Ascending aorta (tissue), 2 donors: ENCODE data around the gene TUBG1. TPM values are rescaled to one million over a fixed set of nuclear protein-coding genes. Genes with fewer than 3 reads are reported as not detected.

ENCODE experiments used
- DNase-seq, 2 donors: peaks; one replicate each; pipeline ENCODE4 v3.0.0-alpha.2; 2019; ENCODE audit warnings: low spot score in 2 of 2
- H3K27ac ChIP-seq, 2 donors: fragments of 200-600 bp; sonication (generic); one replicate each; pipeline ENCODE4 v1.5.1; 2016 to 2017; ENCODE audit warnings: mild to moderate bottlenecking in 1 of 2
- H3K27me3 ChIP-seq: fragments of 200-600 bp; sonication (generic); one replicate; pipeline ENCODE4 v1.5.1; 2017
- H3K36me3 ChIP-seq, 2 donors: fragments of 200-600 bp; sonication (generic); one replicate each; pipeline ENCODE4 v1.5.1; 2016
- H3K4me1 ChIP-seq, 2 donors: fragments of 200-600 bp; sonication (generic); one replicate each; pipeline ENCODE4 v1.5.1; 2016 to 2017; ENCODE audit warnings: mild to moderate bottlenecking in 1 of 2
- H3K4me3 ChIP-seq, 2 donors: fragments of 200-600 bp; sonication (generic); one replicate each; pipeline ENCODE4 v1.5.1; 2016 to 2017; ENCODE audit warnings: mild to moderate bottlenecking in 1 of 2
- H3K9me3 ChIP-seq, 2 donors: fragments of 200-600 bp; sonication (generic); one replicate each; pipeline ENCODE4 v1.5.1; 2016
- intact Hi-C: fragments of 100-400 bp; cut with DNase I; formaldehyde crosslinking; loops from one replicate; pipeline ENCODE4 v1.15.1; 2023
- total RNA-seq: library from RNA; depleted of rRNA; stranded (reverse); fragments of >200 nt; gene quantifications from one replicate; pipeline ENCODE4 v1.1.0, GENCODE V29; 2016
- TF ChIP-seq, protein P1 (sequence below), 3 experiments: fragments of 200-600 bp in 2 of 3; fragments of 450-650 bp in 1 of 3; sonication (generic) in 2 of 3; IDR thresholded peaks; one replicate each; pipeline ENCODE4 v1.5.1; 2016 to 2019; ENCODE audit warnings: antibody characterized with exemption in 3 of 3, mild to moderate bottlenecking in 1 of 3, moderate library complexity in 1 of 3

TUBG1 gene
- total RNA-seq, 1 donor from 2014 or later, result 10.5 TPM

DNA sequence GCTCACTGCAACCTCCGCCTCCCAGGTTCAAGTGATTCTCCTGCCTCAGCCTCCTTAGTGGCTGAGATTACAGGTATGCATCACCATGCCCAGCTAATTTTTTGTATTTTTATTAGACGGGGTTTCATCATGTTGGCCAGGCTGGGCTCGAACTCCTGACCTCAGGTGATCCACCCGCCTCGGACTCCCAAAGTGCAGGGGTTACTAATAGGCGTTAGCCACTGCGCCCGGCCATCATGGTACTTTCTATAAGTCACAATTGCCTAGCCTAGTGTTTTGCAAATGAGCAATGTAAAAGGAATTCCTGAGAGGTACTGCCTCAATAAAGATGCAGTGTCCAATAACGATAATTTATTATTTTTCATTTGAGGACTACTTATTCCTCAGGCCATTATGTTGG, 18.1 kb upstream of the TUBG1 start:
- Histone ChIP-seq H3K36me3 (peaks cover 53 to 56% of the 10 kb centered on the region in 2 donors), H3K4me1 (no peaks in the 10 kb centered on the region), H3K4me3 (no peak overlapping the region), H3K27ac (no peak overlapping the region), H3K27me3 (no peaks in the 10 kb centered on the region), H3K9me3 (no peaks in the 10 kb centered on the region)
- no peak for DNase-seq
- intact Hi-C loops, result no loop called here
- TF ChIP-seq, protein P1, sequence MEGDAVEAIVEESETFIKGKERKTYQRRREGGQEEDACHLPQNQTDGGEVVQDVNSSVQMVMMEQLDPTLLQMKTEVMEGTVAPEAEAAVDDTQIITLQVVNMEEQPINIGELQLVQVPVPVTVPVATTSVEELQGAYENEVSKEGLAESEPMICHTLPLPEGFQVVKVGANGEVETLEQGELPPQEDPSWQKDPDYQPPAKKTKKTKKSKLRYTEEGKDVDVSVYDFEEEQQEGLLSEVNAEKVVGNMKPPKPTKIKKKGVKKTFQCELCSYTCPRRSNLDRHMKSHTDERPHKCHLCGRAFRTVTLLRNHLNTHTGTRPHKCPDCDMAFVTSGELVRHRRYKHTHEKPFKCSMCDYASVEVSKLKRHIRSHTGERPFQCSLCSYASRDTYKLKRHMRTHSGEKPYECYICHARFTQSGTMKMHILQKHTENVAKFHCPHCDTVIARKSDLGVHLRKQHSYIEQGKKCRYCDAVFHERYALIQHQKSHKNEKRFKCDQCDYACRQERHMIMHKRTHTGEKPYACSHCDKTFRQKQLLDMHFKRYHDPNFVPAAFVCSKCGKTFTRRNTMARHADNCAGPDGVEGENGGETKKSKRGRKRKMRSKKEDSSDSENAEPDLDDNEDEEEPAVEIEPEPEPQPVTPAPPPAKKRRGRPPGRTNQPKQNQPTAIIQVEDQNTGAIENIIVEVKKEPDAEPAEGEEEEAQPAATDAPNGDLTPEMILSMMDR (IDR thresholded peaks at IDR 0.05), result no peak

DNA sequence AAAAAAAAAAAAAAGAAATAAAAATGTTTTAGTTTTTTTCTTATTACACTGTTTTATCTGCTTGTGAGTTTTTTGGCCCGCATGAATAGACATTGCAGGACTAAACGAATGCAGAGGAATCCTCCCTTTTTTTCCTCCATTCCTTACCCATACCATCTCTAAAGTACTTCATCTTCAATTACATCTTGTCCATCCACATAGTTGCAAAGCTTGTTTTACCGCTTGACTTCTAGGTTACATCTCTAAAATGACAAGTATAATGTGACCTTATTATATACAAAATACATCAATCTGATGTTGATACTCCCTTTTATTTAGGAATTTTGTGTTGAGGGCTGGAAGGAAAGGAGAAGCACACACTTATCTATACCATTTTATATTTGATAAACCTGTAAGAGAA, 13.1 kb upstream of the TUBG1 start:
- H3K4me3 ChIP-seq, result no peak overlapping the region
- H3K27ac ChIP-seq, result no peak overlapping the region
- intact Hi-C loops, result no loop called here
- no peaks in the 10 kb centered on the region for H3K9me3 ChIP-seq
- H3K4me1 ChIP-seq, result peaks cover 0 to 5% of the 10 kb centered on the region in 2 donors
- TF ChIP-seq, protein P1 (IDR thresholded peaks at IDR 0.05), result no peak
- no peak for DNase-seq
- H3K36me3 ChIP-seq, result peaks cover 9 to 13% of the 10 kb centered on the region in 2 donors
- no peaks in the 10 kb centered on the region for H3K27me3 ChIP-seq

DNA sequence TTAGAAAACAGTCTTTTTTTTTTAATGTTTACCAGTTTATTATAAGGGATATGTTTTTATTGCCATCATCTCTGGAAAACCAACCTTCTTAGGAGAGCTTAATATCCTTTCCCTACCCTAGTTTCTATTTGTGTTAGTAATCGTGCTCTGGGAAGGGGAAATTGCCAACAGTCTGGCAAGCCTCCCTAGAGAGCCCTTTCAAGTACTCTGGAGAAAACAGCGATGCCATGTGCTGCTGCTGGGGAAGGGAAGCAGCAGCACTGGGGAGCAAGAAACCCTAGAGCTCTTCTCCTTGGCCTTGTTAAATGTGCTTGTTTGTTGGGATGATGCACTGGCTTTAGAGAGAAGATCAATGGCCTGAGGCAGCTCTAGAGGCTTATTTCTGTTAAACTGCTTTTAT, 10.6 kb upstream of the TUBG1 start:
- intact Hi-C loops, result no loop called here
- no peaks in the 10 kb centered on the region for H3K27me3 ChIP-seq
- DNase-seq, result no peak
- TF ChIP-seq, protein P1 (IDR thresholded peaks at IDR 0.05), result no peak
- no peak overlapping the region for H3K27ac ChIP-seq
- H3K4me3 ChIP-seq, result no peak overlapping the region
- H3K9me3 ChIP-seq, result no peaks in the 10 kb centered on the region
- H3K4me1 ChIP-seq, result peaks cover 0 to 5% of the 10 kb centered on the region in 2 donors
- peaks cover 7% of the 10 kb centered on the region in 2 donors for H3K36me3 ChIP-seq

DNA sequence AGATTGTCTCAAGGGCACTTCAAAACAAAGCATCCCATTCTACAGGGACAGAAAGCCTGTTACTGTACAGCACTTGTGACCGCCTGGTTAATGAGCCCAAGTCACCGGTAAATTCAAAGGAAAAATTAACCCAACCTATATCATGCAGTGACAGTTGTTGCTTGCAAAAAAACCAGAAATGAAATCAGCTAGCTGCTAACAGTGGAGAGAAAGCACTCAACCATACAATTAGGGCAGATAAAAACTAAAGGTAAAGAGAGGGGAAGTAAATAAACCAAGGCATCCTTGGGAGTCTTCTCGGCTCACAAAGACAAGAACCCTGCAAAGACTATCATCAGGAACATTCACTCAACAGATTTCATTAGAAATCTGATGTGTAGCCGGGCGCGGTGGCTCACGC, 6.2 kb upstream of the TUBG1 start:
- no peaks in the 10 kb centered on the region for H3K9me3 ChIP-seq
- no peak overlapping the region for H3K27ac ChIP-seq
- no peaks in the 10 kb centered on the region for H3K36me3 ChIP-seq
- TF ChIP-seq, protein P1 (IDR thresholded peaks at IDR 0.05), result no peak
- DNase-seq, result no peak
- intact Hi-C loops, result no loop called here
- H3K4me3 ChIP-seq, result no peak overlapping the region
- no peaks in the 10 kb centered on the region for H3K27me3 ChIP-seq
- peaks cover 6 to 33% of the 10 kb centered on the region in 2 donors for H3K4me1 ChIP-seq

DNA sequence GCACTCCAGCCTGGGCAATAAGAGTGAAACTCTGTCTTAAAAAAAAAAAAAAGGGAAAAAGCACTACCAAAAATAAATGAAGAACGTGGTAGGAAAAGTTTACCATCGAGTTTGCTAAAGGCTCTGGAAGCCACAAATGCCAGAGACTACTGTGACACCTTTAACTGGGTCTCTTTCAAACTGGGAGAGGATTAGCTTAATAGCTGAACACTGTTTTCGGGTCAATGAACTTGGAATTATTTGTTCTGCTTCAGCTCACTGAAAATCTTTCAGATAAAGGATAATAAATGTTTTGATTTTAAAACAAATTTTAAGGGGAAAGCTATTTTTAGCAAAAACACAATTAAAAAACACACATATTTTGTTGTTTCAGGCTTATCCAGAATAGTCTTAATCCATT, 1.7 kb upstream of the TUBG1 start:
- H3K27me3 ChIP-seq, result no peaks in the 10 kb centered on the region
- H3K4me1 ChIP-seq, result peaks cover 6 to 29% of the 10 kb centered on the region in 2 donors
- H3K9me3 ChIP-seq, result no peaks in the 10 kb centered on the region
- peaks cover 0 to 3% of the 10 kb centered on the region in 2 donors for H3K36me3 ChIP-seq
- no peak overlapping the region for H3K27ac ChIP-seq
- peak overlapping the region; percentile 76 to 79 for H3K4me3 ChIP-seq
- intact Hi-C loops, result no loop called here
- no peak for DNase-seq
- TF ChIP-seq, protein P1 (IDR thresholded peaks at IDR 0.05), result no peak
